ENCODE results near the gene RCAN2. TPM values are rescaled to one million over a fixed set of nuclear protein-coding genes. Genes with fewer than 3 reads are reported as not detected.

RCAN2 gene
- total RNA-seq, 6 donors from 2014 or later = 4.8 to 14.6 (median 9.1) TPM

DNA sequence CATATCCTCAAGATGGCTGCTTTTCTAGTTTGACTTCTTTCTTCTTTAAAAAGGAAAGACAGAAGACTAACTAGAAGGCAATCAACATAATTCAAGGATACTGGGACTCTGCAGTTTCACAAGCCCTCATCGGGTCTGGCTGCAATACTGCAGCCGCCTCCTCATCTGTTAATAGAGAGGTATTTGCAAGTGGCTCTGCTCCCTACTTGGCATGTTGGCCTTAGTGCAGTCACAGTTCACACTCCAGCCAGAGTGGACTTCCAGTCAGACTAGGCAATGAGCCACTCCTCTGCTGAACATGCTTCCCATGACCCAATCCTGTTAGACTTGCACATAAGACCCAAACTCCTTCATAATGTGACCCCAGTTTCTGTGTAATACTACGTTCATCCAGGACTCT, 178.6 kb downstream of the RCAN2 start:
- ATAC-seq (ENCODE audit: low FRiP score in 2 of 2) = no peak
- Histone ChIP-seq H3K27ac (no peak overlapping the region), H3K9me3 (no peaks in the 10 kb centered on the region), H3K27me3 (no peaks in the 10 kb centered on the region), H3K4me3 (no peak overlapping the region), H3K4me1 (no peaks in the 10 kb centered on the region), H3K36me3 (no peaks in the 10 kb centered on the region)
- DNase-seq = no peak
- TF ChIP-seq, protein P1, sequence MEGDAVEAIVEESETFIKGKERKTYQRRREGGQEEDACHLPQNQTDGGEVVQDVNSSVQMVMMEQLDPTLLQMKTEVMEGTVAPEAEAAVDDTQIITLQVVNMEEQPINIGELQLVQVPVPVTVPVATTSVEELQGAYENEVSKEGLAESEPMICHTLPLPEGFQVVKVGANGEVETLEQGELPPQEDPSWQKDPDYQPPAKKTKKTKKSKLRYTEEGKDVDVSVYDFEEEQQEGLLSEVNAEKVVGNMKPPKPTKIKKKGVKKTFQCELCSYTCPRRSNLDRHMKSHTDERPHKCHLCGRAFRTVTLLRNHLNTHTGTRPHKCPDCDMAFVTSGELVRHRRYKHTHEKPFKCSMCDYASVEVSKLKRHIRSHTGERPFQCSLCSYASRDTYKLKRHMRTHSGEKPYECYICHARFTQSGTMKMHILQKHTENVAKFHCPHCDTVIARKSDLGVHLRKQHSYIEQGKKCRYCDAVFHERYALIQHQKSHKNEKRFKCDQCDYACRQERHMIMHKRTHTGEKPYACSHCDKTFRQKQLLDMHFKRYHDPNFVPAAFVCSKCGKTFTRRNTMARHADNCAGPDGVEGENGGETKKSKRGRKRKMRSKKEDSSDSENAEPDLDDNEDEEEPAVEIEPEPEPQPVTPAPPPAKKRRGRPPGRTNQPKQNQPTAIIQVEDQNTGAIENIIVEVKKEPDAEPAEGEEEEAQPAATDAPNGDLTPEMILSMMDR (IDR thresholded peaks at IDR 0.05) = no peak
- TF ChIP-seq POLR2A (IDR thresholded peaks at IDR 0.05) (no peak), POLR2AphosphoS5 (IDR thresholded peaks at IDR 0.05) (no peak), EP300 (IDR thresholded peaks at IDR 0.05) (no peak)
- 90% methylated on average over 3 of the region's 3 CpGs for WGBS, 2 donors

DNA sequence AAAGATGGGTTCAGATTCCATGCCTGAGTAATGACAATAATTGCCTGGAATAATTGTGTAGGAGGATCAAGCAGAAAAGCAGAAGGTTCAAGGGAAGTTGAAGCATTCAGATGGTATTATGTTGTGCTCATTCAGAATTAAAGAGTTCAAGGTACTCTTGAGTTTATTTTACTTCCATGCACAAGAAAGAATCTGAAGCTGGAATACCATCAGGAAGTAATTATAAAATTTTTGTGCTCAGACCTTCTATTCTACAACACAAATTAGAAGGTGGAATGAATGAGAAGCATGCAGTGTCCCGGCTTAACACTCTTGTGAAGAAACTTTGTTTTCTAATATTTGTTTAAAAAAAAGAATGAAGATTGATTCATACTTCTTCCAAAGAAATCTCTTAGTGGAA, 181.1 kb downstream of the RCAN2 start:
- Histone ChIP-seq H3K4me3 (no peak overlapping the region), H3K27me3 (no peaks in the 10 kb centered on the region), H3K9me3 (no peaks in the 10 kb centered on the region), H3K27ac (no peak overlapping the region), H3K36me3 (no peaks in the 10 kb centered on the region), H3K4me1 (no peaks in the 10 kb centered on the region)
- WGBS, 2 donors = 74 to 84% methylated on average over 1 of the region's 1 CpG
- TF ChIP-seq POLR2A (IDR thresholded peaks at IDR 0.05) = no peak
- TF ChIP-seq, protein P1 (IDR thresholded peaks at IDR 0.05) = no peak
- TF ChIP-seq POLR2AphosphoS5 (IDR thresholded peaks at IDR 0.05) = no peak
- no peak for TF ChIP-seq EP300 (IDR thresholded peaks at IDR 0.05)
- DNase-seq = no peak
- no peak for ATAC-seq (ENCODE audit: low FRiP score in 2 of 2)

DNA sequence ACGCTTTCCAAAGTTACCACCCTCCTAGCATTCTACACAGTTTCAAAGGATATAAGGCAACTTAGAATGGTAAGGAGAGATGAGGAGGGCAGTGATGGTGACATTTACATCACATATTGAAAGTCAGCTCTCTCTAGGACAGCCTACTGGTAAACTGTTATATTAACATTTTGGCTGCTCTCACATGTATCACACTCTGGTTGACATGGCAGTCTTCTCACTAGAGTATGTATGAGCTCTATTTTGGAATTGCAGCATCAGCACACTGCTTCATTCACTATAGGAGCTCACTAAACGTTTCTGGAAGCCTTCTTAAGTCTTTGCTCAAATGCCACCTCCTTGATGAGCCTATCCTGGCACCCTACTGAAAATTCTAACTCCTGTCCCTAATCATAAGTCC, 184.8 kb downstream of the RCAN2 start:
- Histone ChIP-seq H3K27ac (no peak overlapping the region), H3K27me3 (no peaks in the 10 kb centered on the region), H3K4me1 (no peaks in the 10 kb centered on the region), H3K36me3 (no peaks in the 10 kb centered on the region), H3K9me3 (no peaks in the 10 kb centered on the region), H3K4me3 (no peak overlapping the region)
- no peak for TF ChIP-seq EP300 (IDR thresholded peaks at IDR 0.05)
- TF ChIP-seq POLR2A (IDR thresholded peaks at IDR 0.05) = no peak
- TF ChIP-seq POLR2AphosphoS5 (IDR thresholded peaks at IDR 0.05) = no peak
- TF ChIP-seq, protein P1 (IDR thresholded peaks at IDR 0.05) = no peak
- WGBS, 2 donors = 59 to 72% methylated on average over 2 of the region's 2 CpGs
- ATAC-seq (ENCODE audit: low FRiP score in 2 of 2) = no peak
- DNase-seq = no peak

DNA sequence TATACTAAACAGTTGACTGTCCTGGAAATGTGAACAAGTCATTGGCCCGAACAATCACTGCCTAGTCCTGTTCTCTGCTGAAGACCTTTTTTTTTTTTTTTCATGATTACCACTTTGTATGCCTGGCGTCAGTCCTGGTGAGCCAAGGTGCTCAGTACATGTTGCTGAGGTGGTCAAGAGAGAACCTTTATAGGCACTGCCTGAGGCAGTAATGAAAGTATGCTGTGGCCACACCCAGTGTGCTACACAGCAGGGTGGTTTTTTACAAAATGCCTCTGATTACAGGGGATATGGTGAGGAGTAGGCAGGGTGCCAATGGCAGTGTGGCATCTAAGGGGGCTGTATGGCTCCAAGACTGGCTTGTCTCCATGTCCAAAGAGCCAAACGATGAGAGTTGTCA, 185.4 kb downstream of the RCAN2 start:
- Histone ChIP-seq H3K9me3 (no peaks in the 10 kb centered on the region), H3K4me1 (no peaks in the 10 kb centered on the region), H3K36me3 (no peaks in the 10 kb centered on the region), H3K27me3 (no peaks in the 10 kb centered on the region), H3K4me3 (no peak overlapping the region), H3K27ac (no peak overlapping the region)
- DNase-seq = no peak
- ATAC-seq (ENCODE audit: low FRiP score in 2 of 2) = no peak
- TF ChIP-seq POLR2A (IDR thresholded peaks at IDR 0.05) (no peak), POLR2AphosphoS5 (IDR thresholded peaks at IDR 0.05) (no peak), EP300 (IDR thresholded peaks at IDR 0.05) (no peak)
- TF ChIP-seq, protein P1 (IDR thresholded peaks at IDR 0.05) = no peak
- 89 to 92% methylated on average over 3 of the region's 3 CpGs for WGBS, 2 donors

DNA sequence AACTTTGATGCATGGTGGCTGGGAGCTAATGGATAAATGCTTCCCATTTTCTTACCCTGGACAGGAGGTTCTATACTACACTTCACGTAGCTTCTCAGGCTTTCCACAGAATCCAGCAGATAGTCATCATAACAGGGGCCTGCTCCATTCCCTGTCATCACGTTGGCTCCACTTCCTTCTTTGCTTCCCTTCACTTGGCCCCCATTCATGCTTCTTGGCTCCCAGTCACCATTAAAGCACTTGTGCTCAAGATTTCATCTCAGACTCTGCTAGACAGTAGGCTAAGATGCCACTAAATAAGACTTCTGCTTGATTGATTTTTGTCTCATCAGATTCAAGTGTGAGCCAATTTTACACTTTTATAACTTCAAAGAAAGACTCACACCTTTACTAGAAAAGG, 186.0 kb downstream of the RCAN2 start:
- H3K27ac ChIP-seq = no peak overlapping the region
- ATAC-seq (ENCODE audit: low FRiP score in 2 of 2) (no peak), DNase-seq (no peak)
- TF ChIP-seq EP300 (IDR thresholded peaks at IDR 0.05) = no peak
- TF ChIP-seq, protein P1 (IDR thresholded peaks at IDR 0.05) = no peak
- TF ChIP-seq POLR2AphosphoS5 (IDR thresholded peaks at IDR 0.05) = no peak
- TF ChIP-seq POLR2A (IDR thresholded peaks at IDR 0.05) = no peak
- H3K4me3 ChIP-seq = no peak overlapping the region
- no peaks in the 10 kb centered on the region for H3K36me3 ChIP-seq
- WGBS, 2 donors = 70 to 78% methylated on average over 2 of the region's 2 CpGs
- no peaks in the 10 kb centered on the region for H3K27me3 ChIP-seq
- H3K9me3 ChIP-seq = no peaks in the 10 kb centered on the region
- no peaks in the 10 kb centered on the region for H3K4me1 ChIP-seq

Data from upper lobe of left lung (tissue), 6 donors.